NCI-H446 treated with DMSO at 0.1 percent for 48 hours (cell line): ENCODE results near the gene NBPF10.
"Not testable (repeated sequence)": the region's sequence is repeated elsewhere in the genome, so short reads cannot be mapped to it uniquely, and the experiment has no call there.

Experiments
- DNase-seq: peaks from one replicate; lab custom pipeline; 2025; lab: John Stamatoyannopoulos, UW

The NBPF10 gene

DNA sequence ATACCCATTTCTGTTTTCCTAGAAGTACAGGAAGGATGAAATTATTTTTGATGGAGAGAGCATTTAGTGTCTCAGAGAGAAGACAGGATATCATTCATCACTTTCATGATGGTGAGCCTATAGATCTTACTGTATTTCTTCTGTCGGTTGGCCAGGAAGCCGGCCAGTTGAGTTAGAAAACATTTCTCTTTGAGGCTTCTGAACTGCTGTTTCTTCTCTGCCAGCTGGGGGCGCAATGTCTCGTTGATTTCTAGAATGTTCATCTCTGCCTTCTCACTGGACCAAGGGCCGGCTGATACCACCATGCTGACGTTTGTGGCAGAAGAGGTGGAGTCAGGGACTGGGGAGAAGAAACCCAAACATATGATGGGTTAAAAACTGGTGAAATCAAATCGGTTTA is at the start of gene NBPF10:
Gene NBPF10 (minus strand): TSS at position 340 of the 400 bp plus-strand sequence. CDS start 35 bp downstream, at position 305.
- DNase-seq = not testable (repeated sequence)

DNA sequence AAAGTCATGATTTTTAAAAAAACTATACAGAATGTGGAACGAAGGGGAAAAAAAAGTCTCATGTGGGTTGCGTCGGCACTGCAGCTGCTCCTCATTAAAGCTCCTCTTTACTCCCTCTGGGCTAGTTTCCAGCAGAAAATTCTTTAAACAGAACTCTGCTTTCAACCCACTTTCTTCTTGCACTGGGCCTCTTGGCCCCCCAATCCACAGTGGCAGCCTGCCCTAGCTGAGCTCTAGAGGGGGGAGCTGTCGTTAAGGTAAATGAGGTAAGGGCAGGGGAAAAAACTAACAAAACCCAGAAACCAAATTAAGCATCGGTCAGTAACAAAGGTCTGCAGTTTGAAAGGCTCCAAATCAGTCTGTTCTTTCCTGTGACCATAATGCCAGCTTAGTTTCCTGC is 29.9 kb upstream of the NBPF10 start:
- not testable (repeated sequence) for DNase-seq

DNA sequence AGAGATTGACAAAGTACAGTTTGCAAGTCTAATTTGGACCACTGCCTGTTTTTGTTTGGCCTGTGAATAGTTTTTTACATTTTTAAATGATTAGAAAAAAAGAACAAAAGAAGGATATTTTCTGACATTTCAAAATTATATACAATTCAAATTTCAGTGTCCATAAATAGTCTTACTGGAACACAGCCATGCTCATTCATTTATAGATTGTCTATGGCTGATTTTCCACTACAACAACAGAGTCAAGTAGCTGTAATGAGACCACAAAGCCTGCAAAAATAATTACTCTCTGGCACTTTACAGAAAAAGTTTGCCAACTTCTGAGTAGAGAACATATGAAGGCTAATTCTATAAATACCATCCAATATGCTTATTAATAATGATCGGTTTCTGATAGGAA is 23.1 kb upstream of the NBPF10 start:
- not testable (repeated sequence) for DNase-seq

DNA sequence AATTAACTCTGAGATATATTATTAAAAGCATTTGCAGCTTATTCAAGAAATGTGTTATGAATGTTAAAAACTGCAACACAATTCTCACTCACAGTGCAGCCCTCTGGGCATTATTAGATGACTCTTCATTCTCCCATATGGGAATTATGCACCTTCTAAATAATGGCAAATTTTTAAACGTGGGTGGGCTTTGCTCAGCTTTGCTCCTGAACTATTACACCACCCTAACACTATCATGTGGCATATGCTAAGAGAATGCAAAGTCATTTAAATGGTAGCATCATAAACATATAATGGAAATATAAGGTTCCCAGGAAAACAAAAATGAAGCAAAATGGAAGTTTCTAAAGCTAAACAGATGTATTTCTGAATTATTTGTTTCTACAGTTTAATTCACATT is 22.7 kb upstream of the NBPF10 start:
- DNase-seq = not testable (repeated sequence)
